Stimulated activated CD4-positive, alpha-beta T cell treated with anti-CD3 and anti-CD28 coated beads, Interleukin-12 subunit alpha, Interleukin-12 subunit beta, amount 100 ng/mL, for 48 hours (primary cell): ENCODE measurements around the gene SLC44A5.
"Not testable (repeated sequence)": the region's sequence is repeated elsewhere in the genome, so short reads cannot be mapped to it uniquely, and the experiment has no call there.

Source experiments
- DNase-seq, 3 donors: peaks; one replicate each; pipeline ENCODE4 v3.0.0-alpha.2; 2020; ENCODE audit warnings: low read depth in 2 of 3, low spot score in 1 of 3

SLC44A5 gene

GRCh38 chr1:75611014-75611413 is at the start of gene SLC44A5:
SLC44A5 (minus strand) TSS chr1:75611114; CDS start chr1:75541447, 69,667 bp downstream.
- DNase-seq, result no peak

- no peak for DNase-seq
These were observed 45.0 kb upstream of the SLC44A5 start for GRCh38 chr1:75655931-75656330.

- DNase-seq, result not testable (repeated sequence)
These were observed 36.3 kb upstream of the SLC44A5 start for GRCh38 chr1:75647183-75647582.

DNA sequence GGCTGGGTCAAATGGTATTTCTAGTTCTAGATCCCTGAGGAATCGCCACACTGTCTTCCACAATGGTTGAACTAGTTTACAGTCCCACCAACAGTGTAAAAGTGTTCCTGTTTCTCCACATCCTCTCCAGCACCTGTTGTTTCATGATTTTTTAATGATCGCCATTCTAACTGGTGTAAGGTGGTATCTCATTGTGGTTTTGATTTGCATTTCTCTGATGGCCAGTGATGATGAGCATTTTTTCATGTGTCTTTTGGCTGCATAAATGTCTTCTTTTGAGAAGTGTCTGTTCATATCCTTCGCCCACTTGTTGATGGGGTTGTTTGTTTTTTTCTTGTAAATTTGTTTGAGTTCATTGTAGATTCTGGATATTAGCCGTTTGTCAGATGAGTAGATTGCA is 34.2 kb upstream of the SLC44A5 start:
- not testable (repeated sequence) for DNase-seq

GRCh38 chr1:75643460-75643859 is 32.5 kb upstream of the SLC44A5 start:
- no peak for DNase-seq

GRCh38 chr1:75641325-75641724 is 30.4 kb upstream of the SLC44A5 start:
- DNase-seq, result no peak

DNA sequence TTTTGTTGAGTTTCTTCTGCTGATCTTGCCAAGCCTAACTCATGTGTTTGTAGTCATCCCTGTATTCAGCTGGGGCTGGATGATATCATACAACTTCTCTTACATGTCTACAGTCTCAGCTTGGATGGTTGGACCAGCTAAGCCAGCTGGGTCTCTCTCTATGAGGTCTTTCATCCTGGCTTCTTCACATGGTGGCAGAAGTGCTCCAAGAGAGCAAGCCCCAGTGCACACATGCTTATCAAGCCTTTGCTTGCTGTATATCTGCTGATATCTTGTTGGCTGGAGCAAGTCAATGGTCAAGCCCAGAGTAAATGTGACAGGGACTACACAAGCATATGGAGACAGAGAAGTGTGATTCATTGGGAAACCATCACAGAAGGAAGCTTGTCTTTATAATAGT is 29.2 kb upstream of the SLC44A5 start:
- DNase-seq, result no peak

GRCh38 chr1:75632350-75632949 is 21.5 kb upstream of the SLC44A5 start:
- DNase-seq, result no peak

DNA sequence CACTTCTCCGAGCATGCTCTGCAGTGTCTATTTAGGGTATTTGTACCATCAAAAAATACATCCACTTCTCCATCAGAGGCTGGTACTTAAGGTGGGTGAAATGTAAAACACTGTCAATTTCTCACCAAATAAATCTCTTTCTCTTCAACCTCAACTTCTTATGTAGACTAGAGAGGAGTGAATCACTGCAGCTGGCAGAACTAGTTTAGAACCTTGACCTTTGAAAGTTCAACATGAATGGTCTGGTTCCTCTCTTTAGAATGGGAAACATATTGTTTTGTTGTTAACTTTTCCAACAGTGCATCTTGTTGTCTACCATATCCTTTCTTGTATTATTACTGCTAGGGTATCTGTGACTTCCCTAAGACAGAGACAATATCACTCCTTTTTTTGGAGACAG is 20.1 kb upstream of the SLC44A5 start:
- no peak for DNase-seq

DNA sequence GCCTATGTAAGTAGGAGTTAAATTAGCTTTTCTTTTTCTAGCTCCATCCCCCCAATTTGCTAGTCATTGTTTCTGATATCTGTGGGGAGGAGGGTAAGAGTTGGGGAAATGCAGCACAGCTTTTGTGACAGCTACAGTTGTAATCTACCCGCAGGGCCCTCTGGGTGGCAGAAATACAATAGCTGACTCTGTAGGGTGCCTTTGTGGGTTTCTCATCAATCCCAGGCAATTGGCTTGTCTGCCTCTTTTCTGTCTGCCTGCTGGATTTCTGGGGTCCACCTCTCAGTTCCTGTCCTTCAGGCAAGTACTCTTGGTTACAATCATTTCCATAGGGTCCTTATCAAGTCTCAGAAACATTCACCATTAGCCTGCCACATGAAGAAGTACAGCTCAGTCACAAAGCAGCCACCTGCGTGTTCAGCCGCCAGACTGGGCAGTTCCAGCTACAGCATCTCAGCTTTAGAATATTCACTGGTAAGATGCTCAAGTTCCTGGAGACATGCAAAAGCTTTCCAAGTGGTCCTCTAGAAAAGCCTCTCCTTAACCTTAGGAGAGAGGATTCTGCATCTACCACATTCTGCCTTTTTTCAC is 19.2 kb upstream of the SLC44A5 start:
- DNase-seq, result no peak

DNA sequence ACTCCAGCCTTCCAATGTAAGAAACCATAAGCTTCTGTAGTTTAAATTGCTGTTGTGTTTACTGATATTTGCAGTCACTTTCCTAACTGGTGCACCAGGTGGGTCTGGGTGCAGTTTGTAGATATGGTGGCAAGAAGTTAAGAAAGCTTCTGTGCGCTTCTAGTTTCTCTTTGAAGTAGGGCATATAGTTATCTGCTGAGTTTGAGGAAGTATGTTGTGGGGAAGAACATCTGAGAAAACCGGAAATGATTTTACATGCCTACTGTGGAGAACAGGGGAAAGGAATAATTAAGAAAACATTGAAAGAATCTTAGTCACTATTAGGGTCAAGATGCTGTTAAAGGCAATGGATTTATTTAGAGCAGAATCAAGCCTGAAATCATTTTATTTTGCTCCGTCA is 14.9 kb upstream of the SLC44A5 start:
- DNase-seq, result no peak

DNA sequence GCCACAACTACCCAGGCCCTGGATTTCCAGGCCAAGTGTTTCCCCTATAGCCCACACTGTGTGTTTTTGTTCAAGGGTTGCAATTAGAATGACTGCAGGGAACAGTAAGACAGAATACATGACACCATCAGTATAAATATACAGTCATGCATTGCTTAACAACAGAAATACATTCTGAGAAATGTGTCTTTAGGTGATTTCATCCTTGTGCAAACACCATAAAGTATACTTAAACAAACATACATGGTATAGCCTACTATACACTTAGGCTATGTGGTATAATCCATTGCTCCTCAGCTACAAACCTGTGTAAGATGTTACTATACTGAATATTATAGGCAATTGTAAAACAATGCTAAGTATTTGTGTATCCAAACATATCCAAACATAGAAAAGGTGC is 7.5 kb upstream of the SLC44A5 start:
- no peak for DNase-seq

- no peak for DNase-seq
These were observed 5.8 kb upstream of the SLC44A5 start for GRCh38 chr1:75616436-75617433.

DNA sequence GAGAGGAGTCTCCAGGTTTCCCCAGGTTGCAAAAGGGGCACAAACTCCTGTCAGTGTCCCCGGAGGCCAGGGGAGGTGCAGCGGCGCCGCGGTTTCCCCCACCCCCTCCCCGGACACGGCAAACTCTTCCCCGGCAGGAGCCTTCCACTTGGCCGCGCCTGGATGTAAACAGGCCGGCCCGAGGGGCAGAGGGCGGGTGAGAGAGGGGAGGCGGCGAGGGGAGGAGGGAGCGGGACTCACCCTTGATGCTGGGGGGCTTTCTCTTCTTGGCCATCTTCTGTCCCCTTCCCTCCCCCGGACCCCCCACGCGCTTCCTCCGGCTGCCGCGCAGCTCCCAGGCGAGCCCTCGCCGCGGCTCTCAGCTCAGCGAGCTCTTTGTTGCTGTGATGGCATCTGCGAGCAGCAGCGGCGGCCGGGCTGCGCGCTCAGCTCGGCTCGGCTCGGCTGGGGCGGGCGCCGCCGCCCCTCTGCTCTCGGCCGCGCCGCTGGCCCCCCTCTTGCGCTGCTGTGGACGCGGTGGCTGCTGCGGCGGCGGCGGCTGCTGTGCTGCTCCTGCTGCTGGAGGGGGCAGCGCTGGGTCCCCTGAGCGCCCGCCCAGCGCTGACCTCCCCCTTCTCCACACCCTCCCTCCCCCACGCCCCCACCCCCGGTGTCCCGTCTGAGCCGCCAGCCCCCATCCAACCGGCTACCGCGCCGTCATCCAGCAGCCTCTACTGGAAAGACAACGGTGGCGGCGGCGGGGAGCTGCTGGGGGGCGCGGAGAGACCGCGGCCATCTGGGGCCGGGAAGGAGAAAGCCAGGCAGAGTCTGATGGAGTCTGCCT is 4.9 kb upstream of the SLC44A5 start:
- no peak for DNase-seq

DNA sequence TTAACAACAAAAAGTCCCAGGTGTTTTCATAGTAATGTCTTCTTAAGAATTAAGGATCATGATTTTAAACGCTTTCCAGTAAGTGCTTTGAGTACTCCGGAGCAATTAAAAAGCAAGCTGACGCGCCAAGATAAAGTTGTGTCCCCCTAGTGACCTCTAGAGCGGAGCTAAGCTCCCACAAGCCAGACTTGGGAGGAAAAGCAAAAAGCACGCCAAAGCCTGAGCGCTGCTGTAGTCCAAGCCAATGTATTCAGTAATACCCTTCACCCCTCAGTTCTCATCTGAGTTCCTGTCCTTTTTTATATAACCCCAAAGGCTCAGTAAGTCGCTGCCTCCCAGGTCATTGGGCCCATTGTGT is 3.5 kb upstream of the SLC44A5 start:
- DNase-seq, result no peak

DNA sequence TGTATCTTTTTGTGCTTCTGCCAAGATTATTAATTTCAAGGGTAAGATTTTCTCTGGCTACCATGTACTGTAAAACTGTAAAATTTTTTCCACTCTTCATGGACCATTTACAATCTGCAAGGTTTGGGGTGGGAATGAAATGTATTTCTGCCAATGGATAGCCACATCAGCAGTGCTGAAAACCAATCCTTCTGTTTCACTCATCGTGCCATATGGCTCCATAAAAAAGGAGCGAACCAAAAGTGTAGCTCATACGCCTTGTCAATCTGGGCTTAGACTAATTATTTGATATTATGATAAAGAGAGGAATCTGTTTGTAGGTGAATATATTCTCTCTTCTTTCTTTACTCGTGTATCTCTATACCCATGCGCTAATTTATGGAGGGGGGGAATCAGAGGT is 3.0 kb upstream of the SLC44A5 start:
- no peak for DNase-seq

DNA sequence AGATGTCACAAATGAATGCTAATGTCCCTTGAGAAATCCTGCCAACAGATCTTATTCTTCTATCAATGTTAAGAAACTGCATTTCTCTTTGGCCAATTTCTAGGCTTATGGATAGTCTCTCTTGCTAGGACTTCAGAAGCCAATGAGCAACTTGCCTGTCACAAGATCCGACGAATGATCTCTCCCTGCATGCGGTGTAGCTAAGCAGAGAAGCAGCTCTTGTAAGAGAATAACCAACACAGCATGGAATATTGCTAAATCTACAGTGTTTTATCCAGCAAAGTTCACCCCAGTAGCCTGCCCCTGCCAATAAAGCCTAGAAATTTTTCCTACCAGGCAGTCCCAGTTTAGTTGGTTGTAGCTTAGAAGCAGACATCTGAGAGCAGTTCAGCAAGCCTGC is 2.1 kb upstream of the SLC44A5 start:
- DNase-seq, result no peak

DNA sequence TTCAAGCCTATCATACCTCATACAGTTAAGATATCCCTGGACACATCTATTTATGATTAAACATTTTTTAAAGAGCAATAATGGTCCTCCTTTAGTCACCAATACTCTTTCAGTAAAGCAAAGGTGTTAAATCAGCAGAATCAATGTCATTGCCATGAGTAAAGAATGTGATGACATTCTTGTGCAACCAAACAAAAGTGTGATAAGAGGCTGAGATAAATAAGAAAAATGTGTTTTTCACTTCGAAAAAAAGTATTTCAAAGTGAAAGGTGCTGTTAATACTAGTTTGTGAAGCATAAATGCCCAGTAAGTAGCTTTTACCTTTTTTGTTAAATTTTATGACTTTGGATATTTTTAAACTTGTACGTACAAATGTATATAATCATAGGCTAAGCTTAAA is 8.4 kb downstream of the SLC44A5 start:
- DNase-seq, result no peak

- DNase-seq, result no peak
These were observed 10.1 kb downstream of the SLC44A5 start for GRCh38 chr1:75600781-75601180.

GRCh38 chr1:75594327-75594726 is 16.6 kb downstream of the SLC44A5 start:
- DNase-seq, result no peak

GRCh38 chr1:75593457-75593856 is 17.5 kb downstream of the SLC44A5 start:
- DNase-seq, result not testable (repeated sequence)
